GM23338 (cell line): ENCODE data around the gene INPP4A. TPM values are rescaled to one million over a fixed set of nuclear protein-coding genes. Genes with fewer than 3 reads are reported as not detected.
A peak's percentile ranks its signal among the peaks of the same experiment; 100 is the strongest.

Experiments
- ATAC-seq: fragments of 200-7000 bp; cut with Tn5 transposase; 3 replicates; pipeline ENCODE4 v1.9.1; 2020
- DNase-seq: peaks from one replicate; pipeline ENCODE4 v3.0.0-alpha.2; 2015; ENCODE audit warnings: low spot score
- H2AFZ ChIP-seq: fragments of 200-600 bp; sonication (generic); 2 replicates; pipeline ENCODE4 v1.8.0; 2016; ENCODE audit warnings: antibody characterized with exemption, mild to moderate bottlenecking, moderate library complexity
- H3F3A ChIP-seq: fragments of 200-600 bp; sonication (generic); replicated peaks from 2 replicates; pipeline ENCODE4 v1.8.0; 2017; ENCODE audit warnings: antibody characterized with exemption, mixed run types, low read depth
- H3K27ac ChIP-seq: fragments of 200-600 bp; sonication (generic); 2 replicates; pipeline ENCODE4 v1.6.1; 2016; ENCODE audit warnings: low read depth
- H3K27me3 ChIP-seq: fragments of 200-600 bp; sonication (generic); 2 replicates; pipeline ENCODE4 v1.8.0; 2016; ENCODE audit warnings: mild to moderate bottlenecking, mixed run types, moderate library complexity; ENCODE audit not compliant: insufficient read depth
- H3K36me3 ChIP-seq: fragments of 200-600 bp; sonication (generic); 2 replicates; pipeline ENCODE4 v1.8.0; 2016; ENCODE audit warnings: mild to moderate bottlenecking; ENCODE audit not compliant: insufficient read depth
- H3K4me1 ChIP-seq: fragments of 200-600 bp; sonication (generic); 2 replicates; pipeline ENCODE4 v1.8.0; 2016; ENCODE audit warnings: mild to moderate bottlenecking, moderate library complexity; ENCODE audit not compliant: insufficient read depth
- H3K4me2 ChIP-seq: fragments of 200-600 bp; sonication (generic); 2 replicates; pipeline ENCODE4 v1.7.1; 2017; ENCODE audit warnings: mixed run types
- H3K4me3 ChIP-seq: fragments of 200-600 bp; sonication (generic); 2 replicates; pipeline ENCODE4 v1.6.1; 2016; ENCODE audit warnings: mixed run types
- H3K79me2 ChIP-seq: fragments of 200-600 bp; sonication (generic); replicated peaks from 2 replicates; pipeline ENCODE4 v1.8.0; 2017; ENCODE audit warnings: mild to moderate bottlenecking; ENCODE audit not compliant: insufficient read depth
- H3K9me2 ChIP-seq: fragments of 200-600 bp; sonication (generic); 2 replicates; pipeline ENCODE4 v1.8.0; 2017; ENCODE audit not compliant: insufficient read depth
- H4K20me1 ChIP-seq: fragments of 200-600 bp; sonication (generic); replicated peaks from 2 replicates; pipeline ENCODE4 v1.8.0; 2017; ENCODE audit warnings: mild to moderate bottlenecking; ENCODE audit not compliant: insufficient read depth
- H3K27ac Mint-ChIP-seq: 2 replicates; pipeline ENCODE4 v1.8.0; 2020; ENCODE audit warnings: inconsistent platforms, mild to moderate bottlenecking, moderate library complexity, mixed read lengths
- H3K27me3 Mint-ChIP-seq: 3 replicates; pipeline ENCODE4 v1.8.0; 2022; ENCODE audit warnings: low read depth, mild to moderate bottlenecking, moderate library complexity, mixed read lengths, inconsistent platforms; ENCODE audit not compliant: insufficient read depth, poor library complexity
- H3K36me3 Mint-ChIP-seq: 3 replicates; pipeline ENCODE4 v1.8.0; 2021; ENCODE audit warnings: low read depth, mild to moderate bottlenecking, inconsistent platforms, moderate library complexity, mixed read lengths
- H3K4me1 Mint-ChIP-seq: 3 replicates; pipeline ENCODE4 v1.8.0; 2020; ENCODE audit warnings: mild to moderate bottlenecking, inconsistent platforms, mixed read lengths
- H3K4me3 Mint-ChIP-seq: 3 replicates; pipeline ENCODE4 v1.8.0; 2021; ENCODE audit warnings: moderate library complexity, mild to moderate bottlenecking, inconsistent platforms, mixed read lengths
- H3K9me3 Mint-ChIP-seq: 3 replicates; pipeline ENCODE4 v1.8.0; 2020; ENCODE audit warnings: moderate library complexity, mild to moderate bottlenecking, inconsistent platforms, mixed read lengths
- CREB1 ChIP-seq: fragments of 250-450 bp; sonication (Bioruptor Pico); IDR thresholded peaks from 2 replicates; pipeline ENCODE4 v1.5.0; 2020; ENCODE audit warnings: low read depth, mild to moderate bottlenecking, moderate library complexity
- CTCF ChIP-seq, 2 experiments: fragments of 200-600 bp in 1 of 2; sonication (generic) in 1 of 2; conservative IDR thresholded peaks; 2 replicates each; pipeline versions ENCODE4 v1.5.1 to v1.6.1; 2016 to 2017; ENCODE audit warnings: antibody characterized with exemption in 2 of 2, low read depth in 2 of 2, mild to moderate bottlenecking in 2 of 2, moderate library complexity in 1 of 2
- EZH2 ChIP-seq: fragments of 200-600 bp; sonication (generic); IDR thresholded peaks from one replicate; pipeline ENCODE4 v1.8.0; 2017; ENCODE audit warnings: antibody characterized with exemption, mild to moderate bottlenecking, low read depth; ENCODE audit not compliant: unreplicated experiment
- EZH2phosphoT487 ChIP-seq: fragments of 200-600 bp; sonication (generic); IDR thresholded peaks from one replicate; pipeline ENCODE4 v1.8.1; 2018; ENCODE audit warnings: antibody characterized with exemption; ENCODE audit not compliant: unreplicated experiment
- JUNB ChIP-seq: IDR thresholded peaks from one replicate; pipeline ENCODE4 v1.6.1; 2016; ENCODE audit warnings: antibody characterized with exemption; ENCODE audit not compliant: unreplicated experiment
- NANOG ChIP-seq: IDR thresholded peaks from 2 replicates; pipeline ENCODE4 v1.6.1; 2016; ENCODE audit warnings: antibody characterized with exemption, borderline replicate concordance
- REST ChIP-seq: IDR thresholded peaks from one replicate; pipeline ENCODE4 v1.6.1; 2018; ENCODE audit warnings: antibody characterized with exemption; ENCODE audit not compliant: unreplicated experiment
- ZNF114 ChIP-seq: fragments of 250-450 bp; sonication (Bioruptor Pico); IDR thresholded peaks from 2 replicates; pipeline ENCODE4 v1.5.0; 2020; ENCODE audit warnings: mild to moderate bottlenecking, moderate library complexity
- polyA plus RNA-seq: library from polyadenylated mRNA; unstranded; fragments of >200 nt; fragmentation: Nextera tagmentation; extraction: Ambion mirVana; gene quantifications from 2 replicates; pipeline ENCODE4 v1.2.1, GENCODE V29; 2016
- total RNA-seq: library from RNA; depleted of rRNA; stranded (reverse); fragments of >200 nt; shearing (Covaris generic); gene quantifications from 2 replicates; pipeline ENCODE4 v1.2.3, GENCODE V29; 2014

INPP4A gene
- total and polyA plus RNA-seq, 2 experiments from 2014 or later = 8.5 to 36.9 TPM

- TF ChIP-seq REST = no peak
These were observed 40.7 kb downstream of the INPP4A start (continued) for GRCh38 chr2:98485453-98485755.

GRCh38 chr2:98486374-98486981 lies 41.8 kb downstream of the INPP4A start:
- Mint-ChIP-seq H3K27me3 (peaks cover 6% of the 10 kb centered on the region), H3K9me3 (no peaks in the 10 kb centered on the region), H3K4me1 (peaks cover 66% of the 10 kb centered on the region), H3K27ac (0 out of 2 replicates have a peak overlapping the region, but pooled peaks have one; percentile 0), H3K36me3 (peaks cover 3% of the 10 kb centered on the region; the same call in 1 of the 3 replicates), H3K4me3 (no peak overlapping the region; the same call in 2 of the 3 replicates)
- no peaks in the 10 kb centered on the region for H3K36me3 ChIP-seq
- TF ChIP-seq ZNF114 (CRISPR knock-in tag) = no peak
- TF ChIP-seq JUNB = no peak
- TF ChIP-seq EZH2phosphoT487 = no peak
- TF ChIP-seq CREB1 (CRISPR knock-in tag) = no peak
- peak overlapping the region; percentile 3 for H3K4me2 ChIP-seq
- H3K79me2 ChIP-seq = peaks cover 84% of the 10 kb centered on the region
- no peak overlapping the region for H3K27ac ChIP-seq
- H4K20me1 ChIP-seq = peaks cover 33% of the 10 kb centered on the region; the same call in 1 of the 2 replicates
- H3K4me1 ChIP-seq = peaks cover 32% of the 10 kb centered on the region
- ATAC-seq = peak; percentile 10; the same call in 2 of the 3 replicates
- no peak overlapping the region for H3K4me3 ChIP-seq
- H3K27me3 ChIP-seq = no peaks in the 10 kb centered on the region
- DNase-seq = no peak
- no peak overlapping the region for H2AFZ ChIP-seq
- H3K9me2 ChIP-seq = no peaks in the 10 kb centered on the region
- H3F3A ChIP-seq = no peaks in the 10 kb centered on the region

- Histone ChIP-seq H3K27me3 (no peaks in the 10 kb centered on the region), H3K79me2 (peaks cover 85% of the 10 kb centered on the region), H3K4me1 (peaks cover 32% of the 10 kb centered on the region), H4K20me1 (peaks cover 30% of the 10 kb centered on the region; the same call in 1 of the 2 replicates), H2AFZ (no peak overlapping the region), H3K36me3 (no peaks in the 10 kb centered on the region), H3F3A (no peaks in the 10 kb centered on the region), H3K4me2 (no peak overlapping the region), H3K9me2 (no peaks in the 10 kb centered on the region), H3K4me3 (no peak overlapping the region), H3K27ac (no peak overlapping the region)
- peaks cover 3% of the 10 kb centered on the region; the same call in 1 of the 3 replicates for H3K36me3 Mint-ChIP-seq
- peaks cover 6% of the 10 kb centered on the region for H3K27me3 Mint-ChIP-seq
- no peak overlapping the region for H3K27ac Mint-ChIP-seq
- peaks cover 60% of the 10 kb centered on the region for H3K4me1 Mint-ChIP-seq
- no peak for ATAC-seq
- no peak for DNase-seq
- no peaks in the 10 kb centered on the region for H3K9me3 Mint-ChIP-seq
- H3K4me3 Mint-ChIP-seq = no peak overlapping the region
- TF ChIP-seq NANOG (no peak), CTCF (conservative IDR thresholded peaks at IDR 0.05; ENCODE audit: low read depth in 2 of 2) (no peak), EZH2 (no peak), CREB1 (CRISPR knock-in tag) (no peak), EZH2phosphoT487 (no peak), REST (no peak)
These were observed 42.6 kb downstream of the INPP4A start for GRCh38 chr2:98487101-98487805.
